Suprapubic skin (tissue), 4 donors: ENCODE data around the gene JAK1. TPM values are rescaled to one million over a fixed set of nuclear protein-coding genes. Genes with fewer than 3 reads are reported as not detected.

Experiments
- DNase-seq, 2 donors: peaks; one replicate each; pipeline ENCODE4 v3.0.0-alpha.2; 2019; ENCODE audit warnings: low spot score in 2 of 2
- H3K27ac ChIP-seq: fragments of 200-600 bp; sonication (generic); one replicate; pipeline ENCODE4 v1.5.1; 2019
- H3K27me3 ChIP-seq: fragments of 200-600 bp; sonication (generic); one replicate; pipeline ENCODE4 v1.5.1; 2019
- H3K36me3 ChIP-seq: fragments of 200-600 bp; sonication (generic); one replicate; pipeline ENCODE4 v1.5.1; 2019
- H3K4me1 ChIP-seq: fragments of 200-600 bp; sonication (generic); one replicate; pipeline ENCODE4 v1.5.1; 2019
- H3K4me3 ChIP-seq: fragments of 200-600 bp; sonication (generic); one replicate; pipeline ENCODE4 v1.5.1; 2019; ENCODE audit warnings: mild to moderate bottlenecking
- H3K9me3 ChIP-seq: fragments of 200-600 bp; sonication (generic); one replicate; pipeline ENCODE4 v1.5.1; 2019
- EP300 ChIP-seq: sonication (generic); formaldehyde crosslinking; IDR thresholded peaks from one replicate; pipeline ENCODE4 v1.6.1; 2017; ENCODE audit warnings: antibody characterized with exemption
- POLR2A ChIP-seq, 2 donors: fragments of 450-650 bp; IDR thresholded peaks; one replicate each; pipeline ENCODE4 v1.6.1; 2017; ENCODE audit warnings: antibody characterized with exemption in 2 of 2, mild to moderate bottlenecking in 2 of 2, moderate library complexity in 2 of 2
- POLR2AphosphoS5 ChIP-seq, 3 donors: sonication (generic); formaldehyde crosslinking; IDR thresholded peaks; one replicate each; pipeline ENCODE4 v1.6.1; 2017; ENCODE audit warnings: antibody characterized with exemption in 3 of 3
- WGBS: methylation state at CpG from one replicate; pipeline ENCODE4 v1.1.5; 2018; 5-methylcytosine and 5-hydroxymethylcytosine counted together
- total RNA-seq, 4 donors: library from RNA; depleted of rRNA; stranded (reverse); fragments of >200 nt; gene quantifications; one replicate each; pipeline ENCODE4 v1.1.0, GENCODE V29; 2016
- TF ChIP-seq, protein P1 (sequence below), 2 donors: fragments of 200-600 bp in 1 of 2; fragments of 450-650 bp in 1 of 2; sonication (generic) in 1 of 2; IDR thresholded peaks; one replicate each; pipeline ENCODE4 v1.5.1; 2016 to 2019; ENCODE audit warnings: antibody characterized with exemption in 2 of 2, mild to moderate bottlenecking in 1 of 2, moderate library complexity in 1 of 2

Gene JAK1
- total RNA-seq, 4 donors from 2014 or later, result 99.0 to 169 (median 127) TPM

DNA sequence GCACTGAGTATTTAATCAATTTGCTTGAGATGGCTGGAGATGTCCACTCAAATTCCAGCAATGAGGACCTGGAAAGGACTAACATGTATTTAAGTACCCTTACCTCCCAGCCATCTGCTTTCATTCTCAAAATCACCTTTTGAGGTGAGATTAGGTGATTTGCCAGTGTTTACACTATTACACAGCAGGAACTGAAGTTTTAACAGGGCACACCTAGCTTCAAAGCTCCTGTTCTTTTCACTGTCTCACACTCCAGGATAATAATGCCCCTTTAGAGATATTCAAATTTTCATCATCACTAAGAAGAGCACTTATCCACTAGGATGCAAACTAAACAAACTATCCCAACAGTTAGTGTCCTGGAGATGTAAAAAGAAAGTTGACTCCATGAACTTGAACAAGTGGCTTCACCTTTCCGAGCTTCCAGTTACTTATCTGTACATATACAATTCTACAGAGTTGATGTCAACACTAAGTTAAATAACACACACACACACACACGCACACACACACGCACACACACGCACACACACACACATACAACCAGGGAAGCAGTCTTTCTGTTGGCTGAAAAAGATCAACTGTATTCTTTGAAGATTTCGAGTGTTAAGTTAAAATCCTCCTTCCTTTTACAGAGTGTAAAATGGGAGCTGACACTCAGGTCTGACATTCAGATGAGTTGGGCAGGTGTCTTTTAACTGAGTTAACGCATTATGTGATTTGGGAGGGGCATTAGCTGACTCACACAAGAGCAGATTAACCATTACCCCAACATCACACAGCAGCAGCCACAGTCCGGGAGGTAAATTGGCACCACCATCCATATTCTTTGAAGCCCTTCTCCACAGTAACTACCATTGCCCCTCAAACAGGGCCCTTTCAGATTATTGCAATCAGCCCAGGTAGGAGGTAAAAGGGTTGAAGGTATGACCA lies 15.5 kb upstream of the JAK1 start:
- TF ChIP-seq EP300 (no peak), POLR2AphosphoS5 (IDR thresholded peaks at IDR 0.05) (no peak), POLR2A (IDR thresholded peaks at IDR 0.05) (no peak)
- TF ChIP-seq, protein P1, sequence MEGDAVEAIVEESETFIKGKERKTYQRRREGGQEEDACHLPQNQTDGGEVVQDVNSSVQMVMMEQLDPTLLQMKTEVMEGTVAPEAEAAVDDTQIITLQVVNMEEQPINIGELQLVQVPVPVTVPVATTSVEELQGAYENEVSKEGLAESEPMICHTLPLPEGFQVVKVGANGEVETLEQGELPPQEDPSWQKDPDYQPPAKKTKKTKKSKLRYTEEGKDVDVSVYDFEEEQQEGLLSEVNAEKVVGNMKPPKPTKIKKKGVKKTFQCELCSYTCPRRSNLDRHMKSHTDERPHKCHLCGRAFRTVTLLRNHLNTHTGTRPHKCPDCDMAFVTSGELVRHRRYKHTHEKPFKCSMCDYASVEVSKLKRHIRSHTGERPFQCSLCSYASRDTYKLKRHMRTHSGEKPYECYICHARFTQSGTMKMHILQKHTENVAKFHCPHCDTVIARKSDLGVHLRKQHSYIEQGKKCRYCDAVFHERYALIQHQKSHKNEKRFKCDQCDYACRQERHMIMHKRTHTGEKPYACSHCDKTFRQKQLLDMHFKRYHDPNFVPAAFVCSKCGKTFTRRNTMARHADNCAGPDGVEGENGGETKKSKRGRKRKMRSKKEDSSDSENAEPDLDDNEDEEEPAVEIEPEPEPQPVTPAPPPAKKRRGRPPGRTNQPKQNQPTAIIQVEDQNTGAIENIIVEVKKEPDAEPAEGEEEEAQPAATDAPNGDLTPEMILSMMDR (IDR thresholded peaks at IDR 0.05), result no peak
- no peak for DNase-seq
- H3K4me1 ChIP-seq, result peaks cover 19% of the 10 kb centered on the region
- H3K36me3 ChIP-seq, result no peaks in the 10 kb centered on the region
- no peaks in the 10 kb centered on the region for H3K9me3 ChIP-seq
- 71% methylated on average over 7 of the region's 7 CpGs for WGBS
- no peaks in the 10 kb centered on the region for H3K27me3 ChIP-seq
- no peak overlapping the region for H3K4me3 ChIP-seq
- no peak overlapping the region for H3K27ac ChIP-seq

DNA sequence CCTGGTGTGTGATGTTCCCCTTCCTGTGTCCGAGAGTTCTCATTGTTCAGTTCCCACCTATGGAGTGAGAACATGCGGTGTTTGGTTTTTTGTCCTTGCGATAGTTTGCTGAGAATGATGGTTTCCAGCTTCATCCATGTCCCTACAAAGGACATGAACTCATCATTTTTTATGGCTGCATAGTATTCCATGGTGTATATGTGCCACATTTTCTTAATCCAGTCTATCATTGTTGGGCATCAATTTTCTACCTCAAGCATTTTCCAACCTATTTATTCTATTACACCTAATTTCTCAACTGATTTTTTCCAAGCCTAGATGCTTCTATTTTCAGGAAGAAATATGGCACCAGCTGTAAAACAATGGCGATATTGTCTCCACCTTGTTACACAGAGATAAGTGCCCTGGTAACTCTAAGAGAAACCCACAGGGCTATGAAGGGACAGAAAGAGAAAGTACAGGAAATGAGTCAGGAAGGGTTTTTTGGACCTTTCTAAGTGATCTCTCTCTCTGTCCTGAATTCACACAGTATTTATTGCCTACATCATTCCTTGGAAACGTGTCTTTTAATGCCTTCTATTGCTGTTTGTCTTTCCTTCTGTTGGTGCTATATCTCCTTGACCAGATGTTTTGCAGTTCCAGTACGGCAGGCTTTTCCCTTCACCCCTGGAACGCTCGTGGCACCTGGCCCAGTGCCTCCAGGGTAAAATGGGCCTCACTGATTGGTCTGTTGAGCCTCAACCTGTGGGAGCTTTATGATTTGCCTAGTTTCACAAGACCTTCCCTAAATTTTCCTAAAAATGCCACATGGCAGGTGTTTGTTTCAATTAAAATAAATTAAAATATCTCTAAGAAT lies 14.6 kb upstream of the JAK1 start:
- Histone ChIP-seq H3K4me1 (peaks cover 19% of the 10 kb centered on the region), H3K36me3 (no peaks in the 10 kb centered on the region), H3K27me3 (no peaks in the 10 kb centered on the region), H3K4me3 (no peak overlapping the region), H3K9me3 (no peaks in the 10 kb centered on the region), H3K27ac (no peak overlapping the region)
- TF ChIP-seq, protein P1 (IDR thresholded peaks at IDR 0.05), result no peak
- TF ChIP-seq EP300, result no peak
- no peak for TF ChIP-seq POLR2A (IDR thresholded peaks at IDR 0.05)
- no peak for TF ChIP-seq POLR2AphosphoS5 (IDR thresholded peaks at IDR 0.05)
- DNase-seq, result no peak
- 74% methylated on average over 8 of the region's 8 CpGs for WGBS

DNA sequence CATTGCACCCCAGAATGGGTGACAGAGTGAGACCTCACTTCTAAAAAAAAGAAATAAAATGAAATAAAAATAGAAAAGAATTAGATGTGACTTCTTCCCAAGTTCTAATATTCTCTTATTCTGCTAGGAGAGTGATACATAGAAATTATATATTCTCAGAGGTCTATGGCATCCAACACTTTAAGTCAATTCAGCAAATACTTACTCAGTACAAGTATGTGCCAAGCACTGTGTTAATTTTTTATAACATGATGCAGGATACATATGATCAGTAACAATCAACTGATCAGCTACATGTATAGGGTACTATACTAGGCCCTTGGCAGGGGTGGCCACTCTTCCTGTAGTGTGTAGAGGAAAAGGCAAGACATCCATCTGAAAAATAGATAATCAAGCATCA lies 13.0 kb upstream of the JAK1 start:
- no peaks in the 10 kb centered on the region for H3K27me3 ChIP-seq
- no peaks in the 10 kb centered on the region for H3K36me3 ChIP-seq
- peaks cover 19% of the 10 kb centered on the region for H3K4me1 ChIP-seq
- TF ChIP-seq, protein P1 (IDR thresholded peaks at IDR 0.05), result no peak
- no peak for TF ChIP-seq POLR2A (IDR thresholded peaks at IDR 0.05)
- no peak for TF ChIP-seq EP300
- DNase-seq, result no peak
- no peak overlapping the region for H3K27ac ChIP-seq
- no peak overlapping the region for H3K4me3 ChIP-seq
- H3K9me3 ChIP-seq, result no peaks in the 10 kb centered on the region

DNA sequence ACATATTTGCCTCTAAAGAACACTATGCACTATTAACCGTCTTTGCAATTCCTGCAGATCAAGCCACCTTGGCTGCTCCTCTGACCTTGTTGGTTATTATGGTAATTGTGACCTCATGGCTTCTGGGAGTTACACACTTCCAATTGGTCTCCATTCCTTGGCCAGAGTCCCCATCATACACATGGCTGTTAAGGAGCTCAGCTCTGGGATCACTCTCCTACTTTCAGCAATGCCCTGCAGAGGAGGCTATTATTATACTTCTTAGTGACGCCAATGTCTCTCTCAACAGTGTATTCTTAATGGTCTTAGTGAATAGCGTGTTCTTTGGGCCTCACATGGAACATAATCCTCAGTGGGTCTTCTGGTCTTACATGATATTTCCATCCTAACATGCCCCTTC lies 10.0 kb upstream of the JAK1 start:
- H3K36me3 ChIP-seq, result no peaks in the 10 kb centered on the region
- WGBS, result 92% methylated on average over 3 of the region's 3 CpGs
- DNase-seq, result no peak
- H3K9me3 ChIP-seq, result no peaks in the 10 kb centered on the region
- peaks cover 3% of the 10 kb centered on the region for H3K4me1 ChIP-seq
- H3K4me3 ChIP-seq, result no peak overlapping the region
- no peak overlapping the region for H3K27ac ChIP-seq
- no peak for TF ChIP-seq POLR2AphosphoS5 (IDR thresholded peaks at IDR 0.05)
- H3K27me3 ChIP-seq, result no peaks in the 10 kb centered on the region

DNA sequence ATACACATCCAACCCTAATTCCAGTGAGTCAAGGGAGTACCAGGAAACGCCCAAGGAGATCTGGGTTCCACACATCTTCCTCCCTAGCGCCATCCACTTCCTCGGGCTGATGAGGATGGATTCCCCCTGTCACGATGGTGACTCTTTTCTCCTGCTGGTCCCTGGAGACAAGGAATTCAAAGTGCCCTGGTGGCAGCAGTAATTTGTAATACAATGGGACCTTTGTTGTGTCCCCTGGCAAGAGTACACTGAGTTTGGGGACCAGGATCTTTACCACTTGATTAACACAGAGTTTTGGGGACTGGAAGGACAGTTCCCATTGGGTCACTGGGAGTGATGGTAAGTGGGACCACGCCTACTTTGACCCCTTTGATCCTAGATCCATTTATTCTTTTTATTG lies 9.4 kb upstream of the JAK1 start:
- H3K27ac ChIP-seq, result no peak overlapping the region
- no peak overlapping the region for H3K4me3 ChIP-seq
- H3K36me3 ChIP-seq, result no peaks in the 10 kb centered on the region
- no peak for DNase-seq
- no peaks in the 10 kb centered on the region for H3K27me3 ChIP-seq
- no peak for TF ChIP-seq EP300
- TF ChIP-seq, protein P1 (IDR thresholded peaks at IDR 0.05), result no peak
- H3K9me3 ChIP-seq, result no peaks in the 10 kb centered on the region
- 81% methylated on average over 5 of the region's 5 CpGs for WGBS
- H3K4me1 ChIP-seq, result no peaks in the 10 kb centered on the region
